RWPE1 (cell line): ENCODE results near the gene FHIP1B.

ENCODE experiments used
- CTCF ChIA-PET: fragments of 350-600 bp; sonication (Branson Sonifier 250); formaldehyde crosslinking; extraction: SDS; loops from one replicate; lab custom pipeline; 2021; lab: Yijun Ruan, JAX
- POLR2A ChIA-PET: fragments of 400-600 bp; formaldehyde crosslinking; extraction: SDS; loops from one replicate; lab custom pipeline; 2020; ENCODE audit warnings: antibody characterized with exemption; ENCODE audit not compliant: low non-redundant PET; lab: Yijun Ruan, JAX
- DNase-seq: peaks from one replicate; pipeline ENCODE4 v3.0.0; 2012; ENCODE audit warnings: low spot score
- H3K27ac ChIP-seq: fragments of 450-650 bp; 2 replicates; pipeline ENCODE4 v1.5.1; 2017
- CTCF ChIP-seq: fragments of 450-650 bp; conservative IDR thresholded peaks from 2 replicates; pipeline ENCODE4 v1.5.1; 2017; ENCODE audit warnings: low read depth, mild to moderate bottlenecking

FHIP1B gene

GRCh38 chr11:6269994-6270393, 35.6 kb upstream of the FHIP1B start:
- no peak for DNase-seq
- POLR2A ChIA-PET, result no interaction called here
- CTCF ChIA-PET, result no interaction called here
- TF ChIP-seq CTCF, result no peak
- no peak overlapping the region for H3K27ac ChIP-seq

DNA sequence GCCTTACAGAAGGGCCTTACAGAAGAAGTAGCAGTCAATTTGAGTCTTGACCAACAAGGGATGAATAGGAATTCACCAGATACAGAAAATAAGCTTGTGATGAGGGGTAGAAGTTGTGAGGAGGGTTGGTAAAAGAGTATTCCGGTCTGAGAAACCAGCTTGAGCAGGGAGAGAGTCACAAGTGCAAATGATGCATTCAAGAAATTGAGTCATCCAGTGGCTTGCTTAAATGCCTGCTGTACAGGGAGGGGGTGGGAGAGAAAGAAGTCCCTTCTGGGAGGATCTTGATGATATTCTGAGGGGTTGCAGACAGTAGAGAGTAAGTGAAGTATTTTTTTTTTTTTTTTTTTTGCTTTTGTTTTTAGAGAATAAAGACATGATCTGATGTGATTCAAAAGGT, 34.4 kb upstream of the FHIP1B start:
- no peak overlapping the region for H3K27ac ChIP-seq
- no peak for TF ChIP-seq CTCF
- POLR2A ChIA-PET, result no interaction called here
- no peak for DNase-seq
- CTCF ChIA-PET, result interaction anchor here (0.7 kb wide), 1 partner anchor 759 kb away, joined by 3 read pairs; no protein-coding TSS in a partner anchor

GRCh38 chr11:6263662-6264061, 29.2 kb upstream of the FHIP1B start:
- H3K27ac ChIP-seq, result no peak overlapping the region
- CTCF ChIA-PET, result no interaction called here
- no peak for TF ChIP-seq CTCF
- POLR2A ChIA-PET, result no interaction called here
- no peak for DNase-seq

GRCh38 chr11:6260207-6260726, 25.8 kb upstream of the FHIP1B start:
- no peak overlapping the region for H3K27ac ChIP-seq
- ChIA-PET CTCF (interaction anchor here (0.6 to 2.2 kb wide), 3 partner anchors 9 to 155 kb away, joined by 3 to 7 read pairs (median 4); no protein-coding TSS in a partner anchor), POLR2A (no interaction called here)
- no peak for DNase-seq
- TF ChIP-seq CTCF, result no peak

DNA sequence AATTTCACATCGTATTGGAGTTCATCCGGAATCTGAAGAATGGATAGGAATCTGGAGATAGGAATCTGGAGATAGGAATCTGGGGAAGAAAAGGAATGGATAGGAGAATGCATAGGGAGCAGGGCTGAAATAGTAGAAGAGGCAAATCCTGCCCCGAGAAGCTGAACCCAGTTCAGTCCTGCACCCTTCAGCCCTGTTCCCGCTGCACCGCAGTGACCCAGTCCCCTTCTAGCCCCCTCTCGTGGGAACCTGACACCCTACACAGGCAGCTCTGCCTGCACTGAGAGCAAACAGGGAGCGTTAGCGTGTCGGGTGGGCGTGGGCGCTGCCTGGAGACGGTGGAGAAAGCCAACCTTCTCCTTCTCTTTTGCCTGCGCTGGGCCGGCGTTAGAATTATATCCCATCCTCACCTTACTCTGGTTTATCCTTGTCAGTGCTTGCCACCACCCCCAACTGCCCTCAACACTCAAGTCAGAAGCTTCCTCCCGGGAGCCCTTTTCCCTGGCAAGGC, 24.2 kb upstream of the FHIP1B start:
- no peak for TF ChIP-seq CTCF
- H3K27ac ChIP-seq, result no peak overlapping the region
- CTCF ChIA-PET, result interaction anchor here (2.2 kb wide), 1 partner anchor 95 kb away, joined by 7 read pairs; no protein-coding TSS in a partner anchor
- POLR2A ChIA-PET, result no interaction called here
- DNase-seq, result no peak

- no peak for TF ChIP-seq CTCF
- CTCF ChIA-PET, result interaction anchor here (0.6 kb wide), 1 partner anchor 45 kb away, joined by 4 read pairs; no protein-coding TSS in a partner anchor
- H3K27ac ChIP-seq, result no peak overlapping the region
- POLR2A ChIA-PET, result no interaction called here
- DNase-seq, result no peak
Measured at GRCh38 chr11:6258141-6258540, 23.7 kb upstream of the FHIP1B start.
